Colonic mucosa (tissue), 4 donors: ENCODE measurements around the gene DOCK9. TPM values are rescaled to one million over a fixed set of nuclear protein-coding genes. Genes with fewer than 3 reads are reported as not detected.

Experiments
- DNase-seq: peaks from one replicate; pipeline ENCODE4 v3.0.0-alpha.2; 2020
- H3K27ac ChIP-seq: fragments of 200-600 bp; one replicate; pipeline ENCODE4 v1.8.0; 2021
- H3K27me3 ChIP-seq: fragments of 200-600 bp; one replicate; pipeline ENCODE4 v1.8.0; 2021
- H3K36me3 ChIP-seq: fragments of 200-600 bp; one replicate; pipeline ENCODE4 v1.8.0; 2021
- H3K4me1 ChIP-seq: fragments of 200-600 bp; one replicate; pipeline ENCODE4 v1.8.0; 2021; ENCODE audit warnings: mild to moderate bottlenecking
- H3K4me3 ChIP-seq: fragments of 200-600 bp; one replicate; pipeline ENCODE4 v1.8.0; 2021
- H3K9ac ChIP-seq, 2 donors: one replicate each; pipeline ENCODE4 v1.7.0; 2013; ENCODE audit warnings: control low read depth in 2 of 2, low read depth in 2 of 2, low read length in 2 of 2
- H3K9me3 ChIP-seq: fragments of 200-600 bp; one replicate; pipeline ENCODE4 v1.8.0; 2021
- intact Hi-C: fragments of 100-400 bp; cut with DNase I; formaldehyde crosslinking; loops from one replicate; pipeline ENCODE4 v1.14.1; 2022
- total RNA-seq, 2 donors: library from RNA; stranded (reverse); fragmentation: NEBNext Ultra II Directional in 1 of 2; extraction: Animal tissue kit (Norgen Biotek cat#: 25700) in 1 of 2; gene quantifications; one replicate each; pipeline ENCODE4 v1.2.1, GENCODE V29; 2021
- TF ChIP-seq, protein P1 (sequence below): fragments of 200-600 bp; IDR thresholded peaks from one replicate; pipeline ENCODE4 v1.8.0; 2022; ENCODE audit warnings: antibody characterized with exemption, mild to moderate bottlenecking
- donor health status: healthy.
- donor health status: DM: no; HTN: no; CAD: no.
- donor health status: DM: no; HTN: no; CAD: no.

The DOCK9 gene
- total RNA-seq, 2 donors from 2014 or later, result 42.3 to 52.4 TPM

DNA sequence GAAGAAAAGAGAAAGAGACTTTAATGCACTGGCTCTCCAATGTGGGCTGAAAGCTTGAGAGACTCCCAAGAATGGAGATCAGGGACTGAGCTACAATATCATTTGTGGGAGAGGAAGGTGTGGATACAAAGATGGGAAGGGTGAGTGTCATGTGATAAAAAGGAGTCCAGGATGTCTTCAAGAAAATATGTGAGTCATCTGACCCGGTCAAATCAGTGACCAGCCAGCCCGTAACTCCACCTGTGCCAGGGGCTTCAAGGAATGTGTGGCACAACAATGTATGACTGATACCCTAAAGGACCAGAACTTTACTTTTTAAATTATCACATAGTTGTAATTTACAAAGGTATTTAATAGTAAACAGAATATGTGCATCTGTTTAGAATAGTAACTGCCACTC is 97.2 kb downstream of the DOCK9 start:
- Histone ChIP-seq H3K36me3 (no peaks in the 10 kb centered on the region), H3K27me3 (no peaks in the 10 kb centered on the region), H3K9me3 (no peaks in the 10 kb centered on the region), H3K4me3 (no peak overlapping the region), H3K27ac (no peak overlapping the region), H3K9ac (no peak overlapping the region), H3K4me1 (no peaks in the 10 kb centered on the region)
- intact Hi-C loops, result no loop called here
- TF ChIP-seq, protein P1, sequence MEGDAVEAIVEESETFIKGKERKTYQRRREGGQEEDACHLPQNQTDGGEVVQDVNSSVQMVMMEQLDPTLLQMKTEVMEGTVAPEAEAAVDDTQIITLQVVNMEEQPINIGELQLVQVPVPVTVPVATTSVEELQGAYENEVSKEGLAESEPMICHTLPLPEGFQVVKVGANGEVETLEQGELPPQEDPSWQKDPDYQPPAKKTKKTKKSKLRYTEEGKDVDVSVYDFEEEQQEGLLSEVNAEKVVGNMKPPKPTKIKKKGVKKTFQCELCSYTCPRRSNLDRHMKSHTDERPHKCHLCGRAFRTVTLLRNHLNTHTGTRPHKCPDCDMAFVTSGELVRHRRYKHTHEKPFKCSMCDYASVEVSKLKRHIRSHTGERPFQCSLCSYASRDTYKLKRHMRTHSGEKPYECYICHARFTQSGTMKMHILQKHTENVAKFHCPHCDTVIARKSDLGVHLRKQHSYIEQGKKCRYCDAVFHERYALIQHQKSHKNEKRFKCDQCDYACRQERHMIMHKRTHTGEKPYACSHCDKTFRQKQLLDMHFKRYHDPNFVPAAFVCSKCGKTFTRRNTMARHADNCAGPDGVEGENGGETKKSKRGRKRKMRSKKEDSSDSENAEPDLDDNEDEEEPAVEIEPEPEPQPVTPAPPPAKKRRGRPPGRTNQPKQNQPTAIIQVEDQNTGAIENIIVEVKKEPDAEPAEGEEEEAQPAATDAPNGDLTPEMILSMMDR, result no peak
- DNase-seq, result no peak

DNA sequence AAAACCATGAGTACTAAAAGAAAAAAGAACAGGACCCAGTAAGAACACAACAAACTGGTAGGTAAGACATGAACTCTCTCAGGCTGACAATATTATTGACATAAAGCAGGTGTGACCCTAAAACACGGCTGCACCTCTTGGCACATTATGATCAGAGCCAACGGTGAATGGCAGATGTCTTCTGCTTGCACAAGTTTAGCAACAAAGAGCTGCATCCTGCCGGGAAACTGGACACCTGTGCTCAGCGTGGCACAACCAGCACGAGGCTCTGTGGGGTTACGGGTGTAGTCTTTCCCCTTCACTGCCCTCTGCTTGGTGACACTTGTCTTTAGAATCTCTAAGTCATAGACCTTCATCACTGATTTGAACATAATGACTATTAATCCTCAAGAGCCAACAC is 97.9 kb downstream of the DOCK9 start:
- H3K27ac ChIP-seq, result no peak overlapping the region
- no peaks in the 10 kb centered on the region for H3K36me3 ChIP-seq
- intact Hi-C loops, result loop anchor here (10.0 kb wide), 1 partner anchor 155 kb away; no protein-coding TSS in a partner anchor
- no peaks in the 10 kb centered on the region for H3K9me3 ChIP-seq
- no peak overlapping the region for H3K4me3 ChIP-seq
- H3K27me3 ChIP-seq, result no peaks in the 10 kb centered on the region
- TF ChIP-seq, protein P1, result no peak
- no peaks in the 10 kb centered on the region for H3K4me1 ChIP-seq
- no peak overlapping the region for H3K9ac ChIP-seq
- no peak for DNase-seq

DNA sequence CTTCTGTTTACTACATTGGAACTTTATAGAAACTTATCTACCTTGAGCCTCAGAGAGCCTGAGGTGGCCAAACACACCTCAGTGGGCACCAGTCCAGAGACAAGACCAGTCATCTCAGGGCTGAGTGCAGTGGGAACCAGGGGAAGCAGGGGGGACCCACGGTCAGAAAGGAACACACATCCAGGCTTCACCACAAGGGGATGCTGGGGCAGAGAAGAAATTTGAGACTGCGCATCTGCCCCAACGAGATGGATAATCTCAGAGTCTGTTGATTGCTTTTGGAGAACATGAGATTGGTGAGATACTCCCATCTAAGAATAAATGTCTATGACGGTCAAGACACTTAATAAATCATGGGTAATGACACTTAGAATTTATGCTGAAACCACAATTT is 98.7 kb downstream of the DOCK9 start:
- no peaks in the 10 kb centered on the region for H3K9me3 ChIP-seq
- H3K4me1 ChIP-seq, result no peaks in the 10 kb centered on the region
- no peak overlapping the region for H3K9ac ChIP-seq
- intact Hi-C loops, result loop anchor here (10.0 kb wide), 1 partner anchor 156 kb away; no protein-coding TSS in a partner anchor
- no peak for DNase-seq
- H3K4me3 ChIP-seq, result no peak overlapping the region
- TF ChIP-seq, protein P1, result no peak
- H3K27ac ChIP-seq, result no peak overlapping the region
- no peaks in the 10 kb centered on the region for H3K27me3 ChIP-seq
- no peaks in the 10 kb centered on the region for H3K36me3 ChIP-seq

DNA sequence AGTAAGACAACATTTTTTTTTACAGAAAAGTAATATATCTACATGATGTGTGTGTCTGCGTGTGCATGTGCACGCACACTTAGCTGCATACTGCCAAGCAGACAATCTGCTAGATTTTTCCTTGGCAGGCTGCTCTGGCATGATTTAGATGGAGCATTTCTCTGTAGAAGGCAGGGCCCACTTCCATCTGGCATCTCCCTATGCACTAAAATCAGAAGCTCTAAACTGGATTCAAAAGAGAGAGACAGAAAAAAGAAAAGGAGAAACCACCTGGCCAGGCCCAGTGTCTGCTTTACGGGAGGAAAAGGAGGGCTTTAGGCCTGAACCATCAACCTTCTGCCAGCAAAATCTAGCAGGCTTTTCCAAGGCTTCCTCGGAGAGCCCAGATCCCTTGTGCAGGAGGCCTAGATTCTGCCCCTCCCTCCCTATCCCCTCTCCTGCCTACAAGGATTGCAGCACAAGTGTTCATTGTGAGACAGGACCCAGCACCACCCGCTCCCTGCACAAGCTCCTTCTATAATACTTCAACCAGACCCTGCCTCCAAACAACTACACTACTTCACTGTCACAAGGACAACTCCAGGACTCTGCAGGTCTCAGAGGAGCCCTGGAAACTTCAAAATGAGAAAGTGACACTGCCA is 99.3 kb downstream of the DOCK9 start:
- intact Hi-C loops, result loop anchor here (10.0 kb wide), 1 partner anchor 156 kb away; no protein-coding TSS in a partner anchor
- no peaks in the 10 kb centered on the region for H3K27me3 ChIP-seq
- TF ChIP-seq, protein P1, result no peak
- H3K9ac ChIP-seq, result no peak overlapping the region
- DNase-seq, result no peak
- no peaks in the 10 kb centered on the region for H3K4me1 ChIP-seq
- H3K36me3 ChIP-seq, result no peaks in the 10 kb centered on the region
- H3K9me3 ChIP-seq, result no peaks in the 10 kb centered on the region
- no peak overlapping the region for H3K4me3 ChIP-seq
- H3K27ac ChIP-seq, result no peak overlapping the region

DNA sequence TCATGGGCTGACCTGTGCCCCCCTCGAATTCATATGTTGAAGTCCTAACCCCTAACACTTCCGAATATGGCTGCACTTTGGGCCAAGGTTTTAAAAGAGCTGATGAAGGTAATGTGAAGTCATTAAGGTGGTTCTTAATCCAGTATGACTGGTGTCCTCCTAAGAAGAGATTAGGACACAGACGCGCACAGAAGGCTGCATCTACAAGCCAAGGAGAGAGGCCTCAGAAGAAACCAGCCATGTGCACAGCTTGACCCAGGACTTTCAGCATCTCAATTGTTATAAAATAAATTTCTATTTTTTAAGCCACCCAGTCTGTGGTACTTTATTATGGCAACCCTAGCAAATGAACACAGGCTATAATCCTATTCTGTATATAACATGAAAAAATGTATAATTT is 99.9 kb downstream of the DOCK9 start:
- no peaks in the 10 kb centered on the region for H3K27me3 ChIP-seq
- H3K9ac ChIP-seq, result no peak overlapping the region
- TF ChIP-seq, protein P1, result no peak
- no peak for DNase-seq
- H3K4me3 ChIP-seq, result no peak overlapping the region
- no peaks in the 10 kb centered on the region for H3K9me3 ChIP-seq
- no peak overlapping the region for H3K27ac ChIP-seq
- H3K36me3 ChIP-seq, result no peaks in the 10 kb centered on the region
- intact Hi-C loops, result loop anchor here (10.0 kb wide), 1 partner anchor 157 kb away; no protein-coding TSS in a partner anchor
- H3K4me1 ChIP-seq, result no peaks in the 10 kb centered on the region
